IPS DF 6.9 (cell line): Measurements from ENCODE around the gene CCDC34.

Source experiments
- DNase-seq: peaks from one replicate; pipeline ENCODE4 v3.0.0-alpha.2; 2013; ENCODE audit warnings: low read depth, low spot score
- H3K27ac ChIP-seq: one replicate; pipeline ENCODE4 v1.5.1; 2013; ENCODE audit warnings: low read length, control low read depth
- H3K27me3 ChIP-seq: 2 replicates; pipeline ENCODE4 v1.6.1; 2013; ENCODE audit warnings: mild to moderate bottlenecking, low read length; ENCODE audit not compliant: control insufficient read depth, insufficient read depth
- H3K36me3 ChIP-seq: 2 replicates; pipeline ENCODE4 v1.6.1; 2013; ENCODE audit warnings: low read length; ENCODE audit not compliant: control insufficient read depth, insufficient read depth
- H3K4me1 ChIP-seq: 2 replicates; pipeline ENCODE4 v1.6.1; 2013; ENCODE audit warnings: low read length; ENCODE audit not compliant: control insufficient read depth, insufficient read depth
- H3K4me3 ChIP-seq: 2 replicates; pipeline ENCODE4 v1.5.1; 2013; ENCODE audit warnings: mild to moderate bottlenecking, low read length
- H3K9me3 ChIP-seq: 2 replicates; pipeline ENCODE4 v1.6.1; 2013; ENCODE audit warnings: low read length, inconsistent platforms; ENCODE audit not compliant: control insufficient read depth, insufficient read depth
- WGBS: extraction: QIAGEN DNeasy Blood & Tissue Kit; methylation state at CpG from one replicate; pipeline ENCODE4 v1.1.7; 2013; ENCODE audit warnings: mixed read lengths, missing lambda C conversion rate; ENCODE audit not compliant: insufficient read length, insufficient coverage; 5-methylcytosine and 5-hydroxymethylcytosine counted together

CCDC34 gene

GRCh38 chr11:27383645-27384044 lies 20.6 kb upstream of the CCDC34 start:
- peaks cover 7% of the 10 kb centered on the region; the same call in 1 of the 2 replicates for H3K36me3 ChIP-seq
- no peaks in the 10 kb centered on the region for H3K4me1 ChIP-seq
- no peak overlapping the region for H3K4me3 ChIP-seq
- no peak overlapping the region for H3K27ac ChIP-seq
- no peaks in the 10 kb centered on the region for H3K27me3 ChIP-seq
- no peaks in the 10 kb centered on the region for H3K9me3 ChIP-seq
- no CpG with 5 or more reads among the region's 1 CpG for WGBS
- DNase-seq = no peak

GRCh38 chr11:27381238-27381666 lies 18.2 kb upstream of the CCDC34 start:
- no CpG with 5 or more reads among the region's 5 CpGs for WGBS
- Histone ChIP-seq H3K36me3 (peaks cover 7% of the 10 kb centered on the region; the same call in 1 of the 2 replicates), H3K27ac (no peak overlapping the region), H3K4me3 (no peak overlapping the region), H3K27me3 (no peaks in the 10 kb centered on the region), H3K4me1 (no peaks in the 10 kb centered on the region), H3K9me3 (no peaks in the 10 kb centered on the region)
- no peak for DNase-seq

GRCh38 chr11:27380771-27381170 lies 17.8 kb upstream of the CCDC34 start:
- WGBS = no CpG with 5 or more reads among the region's 2 CpGs
- no peaks in the 10 kb centered on the region for H3K27me3 ChIP-seq
- no peak overlapping the region for H3K27ac ChIP-seq
- no peak overlapping the region for H3K4me3 ChIP-seq
- H3K4me1 ChIP-seq = no peaks in the 10 kb centered on the region
- H3K9me3 ChIP-seq = no peaks in the 10 kb centered on the region
- H3K36me3 ChIP-seq = peaks cover 7% of the 10 kb centered on the region; the same call in 1 of the 2 replicates
- no peak for DNase-seq

GRCh38 chr11:27379449-27379848 lies 16.4 kb upstream of the CCDC34 start:
- WGBS = 100% methylated on average over 2 of the region's 3 CpGs
- no peaks in the 10 kb centered on the region for H3K4me1 ChIP-seq
- no peak overlapping the region for H3K27ac ChIP-seq
- no peak for DNase-seq
- no peak overlapping the region for H3K4me3 ChIP-seq
- H3K27me3 ChIP-seq = no peaks in the 10 kb centered on the region
- no peaks in the 10 kb centered on the region for H3K9me3 ChIP-seq
- H3K36me3 ChIP-seq = peaks cover 7% of the 10 kb centered on the region; the same call in 1 of the 2 replicates

- no peaks in the 10 kb centered on the region for H3K4me1 ChIP-seq
- no peak for DNase-seq
- H3K36me3 ChIP-seq = peaks cover 4% of the 10 kb centered on the region; the same call in 1 of the 2 replicates
- no CpG with 5 or more reads among the region's 2 CpGs for WGBS
- H3K4me3 ChIP-seq = no peak overlapping the region
- H3K27ac ChIP-seq = no peak overlapping the region
- no peaks in the 10 kb centered on the region for H3K27me3 ChIP-seq
- H3K9me3 ChIP-seq = no peaks in the 10 kb centered on the region
These were observed 12.4 kb upstream of the CCDC34 start for GRCh38 chr11:27375370-27375769.

GRCh38 chr11:27373856-27374602 lies 11.0 kb upstream of the CCDC34 start:
- peaks cover 3% of the 10 kb centered on the region; the same call in 1 of the 2 replicates for H3K36me3 ChIP-seq
- no peaks in the 10 kb centered on the region for H3K27me3 ChIP-seq
- H3K4me3 ChIP-seq = no peak overlapping the region
- H3K27ac ChIP-seq = no peak overlapping the region
- no CpG with 5 or more reads among the region's 6 CpGs for WGBS
- DNase-seq = no peak
- H3K4me1 ChIP-seq = no peaks in the 10 kb centered on the region
- no peaks in the 10 kb centered on the region for H3K9me3 ChIP-seq

GRCh38 chr11:27373392-27373791 lies 10.4 kb upstream of the CCDC34 start:
- Histone ChIP-seq H3K9me3 (no peaks in the 10 kb centered on the region), H3K36me3 (peaks cover 3% of the 10 kb centered on the region; the same call in 1 of the 2 replicates), H3K4me1 (no peaks in the 10 kb centered on the region), H3K27ac (no peak overlapping the region), H3K27me3 (no peaks in the 10 kb centered on the region), H3K4me3 (no peak overlapping the region)
- DNase-seq = no peak
- no CpG with 5 or more reads among the region's 3 CpGs for WGBS

- Histone ChIP-seq H3K9me3 (no peaks in the 10 kb centered on the region), H3K27ac (no peak overlapping the region), H3K36me3 (peaks cover 3% of the 10 kb centered on the region; the same call in 1 of the 2 replicates), H3K4me1 (no peaks in the 10 kb centered on the region), H3K4me3 (no peak overlapping the region), H3K27me3 (no peaks in the 10 kb centered on the region)
- no peak for DNase-seq
- WGBS = no CpG with 5 or more reads among the region's 2 CpGs
These were observed 9.1 kb upstream of the CCDC34 start for GRCh38 chr11:27372164-27372563.

- no peaks in the 10 kb centered on the region for H3K27me3 ChIP-seq
- no peak overlapping the region for H3K27ac ChIP-seq
- H3K9me3 ChIP-seq = no peaks in the 10 kb centered on the region
- H3K36me3 ChIP-seq = peaks cover 3% of the 10 kb centered on the region; the same call in 1 of the 2 replicates
- H3K4me1 ChIP-seq = no peaks in the 10 kb centered on the region
- H3K4me3 ChIP-seq = no peak overlapping the region
- no peak for DNase-seq
These were observed 8.5 kb upstream of the CCDC34 start for GRCh38 chr11:27371489-27371888.

GRCh38 chr11:27370374-27370773 lies 7.4 kb upstream of the CCDC34 start:
- no peak for DNase-seq
- H3K9me3 ChIP-seq = no peaks in the 10 kb centered on the region
- H3K27me3 ChIP-seq = no peaks in the 10 kb centered on the region
- no peaks in the 10 kb centered on the region for H3K4me1 ChIP-seq
- WGBS = no CpG with 5 or more reads among the region's 2 CpGs
- H3K36me3 ChIP-seq = peaks cover 3% of the 10 kb centered on the region; the same call in 1 of the 2 replicates
- H3K27ac ChIP-seq = no peak overlapping the region
- no peak overlapping the region for H3K4me3 ChIP-seq

- DNase-seq = no peak
- Histone ChIP-seq H3K4me3 (no peak overlapping the region), H3K27me3 (no peaks in the 10 kb centered on the region), H3K4me1 (no peaks in the 10 kb centered on the region), H3K36me3 (peaks cover 3% of the 10 kb centered on the region; the same call in 1 of the 2 replicates), H3K9me3 (no peaks in the 10 kb centered on the region), H3K27ac (no peak overlapping the region)
- WGBS = no CpG with 5 or more reads among the region's 10 CpGs
These were observed 4.9 kb upstream of the CCDC34 start for GRCh38 chr11:27367881-27368280.
